Measurements from ENCODE around the gene PTPRE. TPM values are rescaled to one million over a fixed set of nuclear protein-coding genes. Genes with fewer than 3 reads are reported as not detected.

PTPRE gene
- total RNA-seq, 1 experiment from 2014 or later, result 11.6 TPM

DNA sequence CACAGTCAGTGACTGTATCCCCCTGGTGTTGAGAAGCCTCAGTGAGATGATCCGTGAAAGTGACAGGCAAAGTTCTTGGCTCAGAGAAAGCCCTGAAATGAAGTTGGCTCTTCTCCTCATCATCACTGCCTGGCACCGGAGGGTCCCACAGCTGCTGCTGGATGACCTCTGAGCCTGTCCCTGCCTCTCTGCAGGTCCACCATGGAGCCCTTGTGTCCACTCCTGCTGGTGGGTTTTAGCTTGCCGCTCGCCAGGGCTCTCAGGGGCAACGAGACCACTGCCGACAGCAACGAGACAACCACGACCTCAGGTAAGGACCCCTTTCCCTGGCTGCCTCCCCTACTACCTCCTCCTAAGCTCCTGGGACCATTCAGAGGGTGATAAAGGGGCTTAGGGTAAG is 133.8 kb downstream of the PTPRE start:
- DNase-seq (ENCODE audit: low spot score), result no peak
- intact Hi-C loops (cut with micrococcal nuclease; ENCODE audit: unreplicated experiment), result no loop called here
- H3K4me1 ChIP-seq (ENCODE audit: insufficient read depth, low read length, poor library complexity, severe bottlenecking), result no peaks in the 10 kb centered on the region
- CTCF ChIA-PET, result no interaction called here
- no TSS peak for BruUV-seq (replicated peaks)
- TF ChIP-seq CTCF (conservative IDR thresholded peaks at IDR 0.05; ENCODE audit: low read depth, low read length) (no peak), EZH2 (IDR thresholded peaks at IDR 0.05; ENCODE audit: borderline replicate concordance, low read depth, low read length, poor library complexity, severe bottlenecking) (no peak)
- H3K27me3 ChIP-seq (replicated peaks; ENCODE audit: insufficient read depth, low read depth, low read length, poor library complexity), result no peaks in the 10 kb centered on the region
- no peaks in the 10 kb centered on the region for H3K36me3 ChIP-seq (ENCODE audit: insufficient read depth, low read length, poor library complexity, severe bottlenecking)
- H3K4me3 ChIP-seq (ENCODE audit: low read depth, low read length, poor library complexity, severe bottlenecking), result no peak overlapping the region
- POLR2A ChIA-PET (ENCODE audit: low non-redundant PET), result no interaction called here
- no peak overlapping the region for H3K27ac ChIP-seq (ENCODE audit: low read depth, low read length, poor library complexity, severe bottlenecking)
- no peaks in the 10 kb centered on the region for H3K9me3 ChIP-seq (ENCODE audit: low read depth, low read length, poor library complexity, severe bottlenecking)

- Histone ChIP-seq H3K27ac (ENCODE audit: low read depth, low read length, poor library complexity, severe bottlenecking) (no peak overlapping the region), H3K4me1 (ENCODE audit: insufficient read depth, low read length, poor library complexity, severe bottlenecking) (no peaks in the 10 kb centered on the region), H3K4me3 (ENCODE audit: low read depth, low read length, poor library complexity, severe bottlenecking) (no peak overlapping the region), H3K9me3 (ENCODE audit: low read depth, low read length, poor library complexity, severe bottlenecking) (no peaks in the 10 kb centered on the region), H3K27me3 (replicated peaks; ENCODE audit: insufficient read depth, low read depth, low read length, poor library complexity) (no peaks in the 10 kb centered on the region), H3K36me3 (ENCODE audit: insufficient read depth, low read length, poor library complexity, severe bottlenecking) (no peaks in the 10 kb centered on the region)
- TF ChIP-seq CTCF (conservative IDR thresholded peaks at IDR 0.05; ENCODE audit: low read depth, low read length) (no peak), EZH2 (IDR thresholded peaks at IDR 0.05; ENCODE audit: borderline replicate concordance, low read depth, low read length, poor library complexity, severe bottlenecking) (no peak)
- no TSS peak for BruUV-seq (replicated peaks)
- intact Hi-C loops (cut with micrococcal nuclease; ENCODE audit: unreplicated experiment), result no loop called here
- no peak for DNase-seq (ENCODE audit: low spot score)
- POLR2A ChIA-PET (ENCODE audit: low non-redundant PET), result no interaction called here
- CTCF ChIA-PET, result no interaction called here
Measured at GRCh38 chr10:128042131-128042610, 135.3 kb downstream of the PTPRE start.

DNA sequence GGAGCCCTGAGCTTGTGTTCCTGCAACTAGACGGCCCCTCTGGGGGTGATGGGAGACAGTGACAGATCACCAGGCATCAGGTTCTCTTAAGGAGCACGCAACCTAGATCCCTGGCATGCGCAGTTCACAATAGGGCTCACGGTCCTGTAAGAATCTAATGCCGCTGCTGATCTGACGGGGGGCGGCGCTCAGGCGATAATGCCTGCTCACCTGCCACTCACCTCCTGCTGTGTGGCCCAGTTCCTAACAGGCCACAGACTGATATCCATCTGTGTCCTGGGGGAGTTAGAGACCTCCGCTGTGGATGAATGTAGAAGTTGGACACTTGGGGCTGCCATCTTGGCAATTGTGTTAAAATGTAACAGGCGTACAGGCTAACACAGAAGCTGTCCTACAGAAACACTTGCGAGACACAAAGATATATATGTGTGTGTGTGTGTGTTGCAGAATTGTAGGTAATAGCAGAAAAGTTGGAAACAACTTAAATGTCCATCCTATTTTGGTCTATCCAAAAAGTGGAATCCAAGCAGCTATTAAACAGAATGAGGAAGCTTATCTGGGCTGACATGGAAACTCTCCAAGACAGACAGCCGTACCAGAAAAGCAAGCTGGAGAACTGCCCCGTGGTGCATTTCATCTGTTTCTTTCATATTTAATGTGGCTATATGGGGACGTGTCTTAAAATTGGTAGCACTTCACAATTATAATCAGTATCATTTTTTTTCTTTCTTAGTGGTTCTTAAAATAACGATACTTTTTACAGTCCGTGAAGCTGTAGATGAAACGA is 136.5 kb downstream of the PTPRE start:
- Histone ChIP-seq H3K4me1 (ENCODE audit: insufficient read depth, low read length, poor library complexity, severe bottlenecking) (no peaks in the 10 kb centered on the region), H3K27me3 (replicated peaks; ENCODE audit: insufficient read depth, low read depth, low read length, poor library complexity) (no peaks in the 10 kb centered on the region), H3K36me3 (ENCODE audit: insufficient read depth, low read length, poor library complexity, severe bottlenecking) (no peaks in the 10 kb centered on the region), H3K27ac (ENCODE audit: low read depth, low read length, poor library complexity, severe bottlenecking) (no peak overlapping the region), H3K9me3 (ENCODE audit: low read depth, low read length, poor library complexity, severe bottlenecking) (no peaks in the 10 kb centered on the region), H3K4me3 (ENCODE audit: low read depth, low read length, poor library complexity, severe bottlenecking) (no peak overlapping the region)
- ChIA-PET CTCF (no interaction called here), POLR2A (ENCODE audit: low non-redundant PET) (no interaction called here)
- BruUV-seq (replicated peaks), result no TSS peak
- intact Hi-C loops (cut with micrococcal nuclease; ENCODE audit: unreplicated experiment), result no loop called here
- TF ChIP-seq EZH2 (IDR thresholded peaks at IDR 0.05; ENCODE audit: borderline replicate concordance, low read depth, low read length, poor library complexity, severe bottlenecking) (no peak), CTCF (conservative IDR thresholded peaks at IDR 0.05; ENCODE audit: low read depth, low read length) (no peak)
- DNase-seq (ENCODE audit: low spot score), result no peak

Measured in A673 (cell line).